Fibroblast of upper back skin (primary cell): ENCODE measurements around the gene EXT2.

Source experiments
- DNase-seq: peaks from one replicate; pipeline ENCODE4 v3.0.0-alpha.2; 2013

The EXT2 gene

DNA sequence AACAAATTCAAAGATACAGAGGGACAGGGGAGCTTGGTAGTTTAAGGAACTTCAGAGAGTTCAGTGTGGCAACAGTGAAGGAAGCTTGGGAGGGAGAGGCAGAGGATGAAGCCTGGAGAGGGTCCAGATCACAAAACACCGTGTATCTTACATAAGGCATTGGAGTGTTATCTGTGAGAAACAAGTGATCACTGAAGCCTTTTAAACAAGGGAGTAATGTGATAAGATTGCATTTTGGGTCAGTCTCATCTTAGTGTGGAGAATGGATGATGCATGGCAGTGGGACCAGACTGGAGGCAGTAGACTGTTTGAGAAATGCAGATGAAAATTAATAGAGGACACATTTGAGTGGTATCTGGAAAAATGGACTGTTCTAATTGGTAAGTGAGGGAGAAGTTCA, 79.4 kb downstream of the EXT2 start:
- DNase-seq: no peak

- DNase-seq: no peak
Measured at GRCh38 chr11:44176546-44177213, 81.2 kb downstream of the EXT2 start.

- no peak for DNase-seq
Measured at GRCh38 chr11:44177905-44178304, 82.4 kb downstream of the EXT2 start.

- DNase-seq: peak; percentile 94
Measured at GRCh38 chr11:44178381-44178780, 82.9 kb downstream of the EXT2 start.

GRCh38 chr11:44179173-44179572, 83.7 kb downstream of the EXT2 start:
- peak; percentile 74 for DNase-seq

GRCh38 chr11:44180107-44180506, 84.6 kb downstream of the EXT2 start:
- DNase-seq: no peak

DNA sequence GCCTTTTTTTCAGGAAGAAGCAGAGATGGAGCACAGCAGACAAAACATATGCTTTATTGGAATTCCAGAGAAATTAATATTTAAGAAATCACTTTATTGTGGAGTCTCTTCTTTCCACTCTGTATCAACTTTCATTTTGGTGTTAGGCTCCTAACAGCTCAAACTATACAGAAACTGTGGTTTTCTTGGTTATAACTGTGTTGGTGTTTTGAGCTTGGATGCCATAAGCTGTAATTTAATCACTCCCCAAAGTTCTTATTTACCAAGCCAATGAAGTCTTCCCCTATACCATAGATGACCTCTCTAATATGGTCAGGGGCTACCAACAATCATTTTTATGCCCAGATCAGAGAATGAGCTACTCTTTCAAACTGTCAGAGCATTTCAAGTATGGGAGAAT, 90.0 kb downstream of the EXT2 start:
- no peak for DNase-seq

DNA sequence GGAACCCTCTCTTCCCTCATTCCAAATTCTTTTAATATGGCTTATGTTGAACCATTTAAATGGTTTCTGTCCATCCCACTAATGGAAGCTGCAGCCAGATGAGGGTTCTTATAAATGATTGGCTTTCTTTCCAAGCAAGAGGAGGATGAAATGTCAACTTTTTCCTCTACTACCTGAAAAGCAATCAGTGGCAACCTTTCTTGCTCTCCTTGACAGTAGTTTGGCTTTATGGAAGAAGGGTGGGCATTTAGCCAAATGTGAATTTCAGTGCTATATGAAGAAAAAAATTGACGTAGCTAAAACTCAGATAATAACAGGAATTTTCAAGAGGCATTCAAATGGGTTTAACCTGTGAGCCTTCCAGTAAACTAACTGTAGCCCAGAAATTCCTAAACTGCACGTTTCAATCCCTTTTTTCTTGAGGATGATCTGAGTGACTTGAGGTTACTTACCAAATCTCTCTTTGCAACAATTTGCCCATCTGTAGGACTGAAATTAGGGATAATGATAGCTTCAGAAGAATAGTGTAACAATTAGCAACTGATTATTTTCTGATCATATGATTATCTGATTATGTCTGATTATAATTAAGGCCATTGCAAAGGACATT, 90.9 kb downstream of the EXT2 start:
- no peak for DNase-seq

DNA sequence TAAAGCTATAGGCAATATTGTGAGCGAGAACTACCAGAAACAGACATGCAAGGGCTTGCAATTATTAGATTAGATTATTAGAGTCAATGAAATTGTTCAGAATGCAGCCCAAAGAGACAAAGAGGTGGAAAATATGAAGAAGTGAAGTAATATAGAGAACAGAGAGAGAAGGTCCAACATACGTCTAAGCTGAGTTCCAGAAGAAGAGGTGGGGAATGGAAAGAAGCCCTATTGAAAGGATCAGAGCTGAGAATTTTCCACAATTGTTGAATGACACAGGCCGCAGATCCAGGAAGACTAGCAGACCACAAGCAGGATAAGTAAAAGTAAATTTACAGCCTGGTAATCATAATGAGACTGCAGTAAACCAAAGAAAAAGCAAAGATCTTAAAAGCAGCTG, 93.2 kb downstream of the EXT2 start:
- no peak for DNase-seq

- no peak for DNase-seq
Measured at GRCh38 chr11:44189986-44190882, 94.8 kb downstream of the EXT2 start.

- no peak for DNase-seq
Measured at GRCh38 chr11:44190883-44191230, 95.4 kb downstream of the EXT2 start.

DNA sequence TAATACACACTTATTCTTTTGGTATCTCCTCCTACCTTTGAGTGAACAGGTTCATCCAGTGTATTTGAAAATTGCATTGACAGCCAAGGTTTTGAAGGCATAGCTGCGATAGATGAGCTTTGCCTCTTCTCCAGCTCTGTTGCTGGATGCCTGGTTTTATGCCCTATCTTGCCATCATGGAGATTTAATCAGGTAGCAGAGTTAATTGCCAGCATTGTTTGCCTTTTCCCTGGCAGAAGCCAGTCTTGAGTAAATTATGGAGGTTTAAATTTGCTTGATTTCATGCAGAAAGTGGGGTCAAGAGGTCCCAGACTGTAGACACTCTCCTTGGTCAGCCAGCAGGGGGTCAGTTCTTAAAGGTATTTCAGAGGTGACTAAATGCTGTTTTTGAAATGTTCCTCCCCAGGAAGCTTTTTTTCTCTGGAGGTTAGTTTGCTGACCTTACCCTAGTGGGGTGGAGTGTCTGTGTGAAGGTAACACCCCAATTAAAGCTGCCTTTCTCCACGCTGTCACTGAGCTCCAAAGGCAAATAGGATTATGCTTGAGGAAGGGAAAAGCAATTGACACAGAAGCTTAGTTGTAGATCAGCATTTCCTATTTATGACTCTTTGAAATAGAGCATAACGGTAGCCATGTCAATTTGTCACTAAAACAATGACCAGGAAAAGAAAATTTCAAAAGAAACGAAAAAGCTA, 96.0 kb downstream of the EXT2 start:
- no peak for DNase-seq

DNA sequence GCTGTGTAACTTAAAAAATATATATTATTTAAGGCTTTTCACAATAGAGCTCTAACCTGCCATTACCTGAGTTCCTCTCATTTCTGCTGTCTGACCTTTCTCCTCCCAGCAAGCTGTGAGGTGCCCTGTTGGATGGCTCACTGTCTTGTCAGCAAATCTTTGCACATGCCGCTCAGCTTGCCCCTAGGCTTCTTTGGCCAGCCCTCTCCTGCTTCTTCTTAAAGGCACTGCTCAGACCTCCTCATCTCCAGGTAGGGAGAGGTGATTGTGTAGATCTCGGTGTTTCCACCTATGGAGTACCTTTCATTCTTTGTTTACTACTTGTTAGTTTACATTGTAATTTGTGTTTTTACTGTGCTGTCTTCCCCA, 96.5 kb downstream of the EXT2 start:
- no peak for DNase-seq

DNA sequence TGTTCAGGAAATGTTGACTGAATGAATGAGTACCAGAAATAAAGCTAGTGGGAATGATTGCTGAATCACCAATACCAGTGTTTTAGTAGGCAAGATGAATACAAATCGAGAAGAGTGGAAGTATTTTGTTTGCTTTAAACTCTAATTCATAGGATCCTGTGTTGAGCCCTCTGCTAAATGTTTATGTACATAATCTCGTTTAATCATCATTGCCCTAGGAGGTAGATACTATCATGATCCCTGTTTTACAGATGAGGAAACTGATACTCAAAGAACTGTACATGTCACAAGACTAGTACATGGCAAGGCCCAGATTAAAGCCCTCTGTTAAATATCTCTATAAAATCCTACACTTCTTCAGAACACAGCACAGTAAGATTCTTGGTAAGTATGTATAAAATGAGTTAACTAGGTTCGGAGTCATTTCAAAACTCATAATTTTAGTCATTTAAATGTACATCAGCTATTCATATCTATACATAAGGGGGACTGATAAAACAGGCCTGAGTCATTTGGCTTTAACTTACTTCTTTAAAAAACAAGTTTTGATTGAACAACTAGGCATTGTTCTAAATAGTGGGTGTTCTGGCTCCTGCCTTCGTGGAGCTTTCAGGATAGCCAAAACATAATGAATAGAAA, 97.1 kb downstream of the EXT2 start:
- no peak for DNase-seq

DNA sequence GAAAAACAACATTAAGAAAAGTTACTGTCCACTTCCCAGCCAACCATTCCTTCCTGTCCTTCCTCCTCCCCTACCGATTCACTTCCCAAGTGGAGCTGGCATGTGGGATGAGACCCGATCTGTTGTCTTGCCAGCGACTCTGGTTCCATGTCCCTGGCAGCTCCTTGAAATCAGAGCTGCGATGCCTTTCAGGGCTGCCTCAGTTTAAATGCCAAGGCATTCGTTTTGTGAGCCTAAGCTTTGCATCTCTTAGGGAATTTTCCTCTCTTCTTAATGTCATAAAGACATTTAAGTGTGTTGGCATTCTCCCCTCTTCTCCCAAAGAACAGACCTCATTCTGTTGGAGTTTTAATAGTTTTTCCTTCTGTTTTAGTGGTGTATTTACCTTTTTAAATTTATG, 98.4 kb downstream of the EXT2 start:
- DNase-seq: no peak

DNA sequence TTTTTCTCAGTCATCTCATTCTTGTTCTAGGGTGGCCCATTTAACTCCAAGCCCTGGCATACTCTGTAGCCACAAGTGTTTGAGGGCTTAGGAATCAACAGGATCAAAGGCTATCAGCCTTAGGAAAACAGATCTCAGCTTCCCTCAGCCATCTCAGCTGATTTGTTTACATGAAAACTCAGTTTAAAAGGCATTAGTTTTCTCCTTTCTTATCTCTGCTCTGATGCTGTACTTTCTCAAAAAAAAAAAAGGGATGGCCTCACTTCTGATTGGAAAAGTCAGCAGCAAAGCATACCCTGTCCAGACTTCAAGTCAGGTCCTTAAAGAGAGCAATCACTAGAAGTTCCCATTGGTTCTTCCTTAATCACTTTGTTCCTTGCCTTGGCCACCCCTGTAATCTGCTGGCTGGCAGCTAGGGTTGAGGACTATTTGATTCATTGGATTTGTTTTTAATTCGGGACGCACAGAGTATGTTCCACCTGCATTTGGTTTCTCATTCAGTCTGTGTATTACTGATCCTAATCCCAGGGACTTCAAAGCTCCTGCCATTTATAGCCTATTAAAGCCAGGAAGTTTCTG, 102.8 kb downstream of the EXT2 start:
- no peak for DNase-seq

GRCh38 chr11:44199298-44199697, 103.8 kb downstream of the EXT2 start:
- DNase-seq: no peak

DNA sequence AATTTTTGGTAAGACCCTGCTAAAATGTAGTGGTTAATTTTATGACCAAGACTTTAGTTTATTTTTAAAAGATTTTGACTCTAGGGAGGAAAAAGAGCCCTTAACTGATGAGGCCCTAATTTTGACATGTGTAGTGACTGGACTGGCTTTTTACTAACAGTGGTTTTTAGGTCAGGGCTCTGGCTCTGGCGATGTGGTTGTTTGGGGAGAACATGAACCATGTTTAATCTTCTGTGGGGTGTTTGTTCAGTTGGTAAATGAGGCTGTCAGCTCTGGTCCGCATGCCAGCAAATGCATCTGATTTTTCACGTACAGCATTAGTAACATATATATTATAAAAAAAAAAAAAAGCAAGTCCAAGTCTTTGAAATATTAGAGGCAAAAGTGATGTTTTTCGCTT, 104.3 kb downstream of the EXT2 start:
- DNase-seq: no peak

DNA sequence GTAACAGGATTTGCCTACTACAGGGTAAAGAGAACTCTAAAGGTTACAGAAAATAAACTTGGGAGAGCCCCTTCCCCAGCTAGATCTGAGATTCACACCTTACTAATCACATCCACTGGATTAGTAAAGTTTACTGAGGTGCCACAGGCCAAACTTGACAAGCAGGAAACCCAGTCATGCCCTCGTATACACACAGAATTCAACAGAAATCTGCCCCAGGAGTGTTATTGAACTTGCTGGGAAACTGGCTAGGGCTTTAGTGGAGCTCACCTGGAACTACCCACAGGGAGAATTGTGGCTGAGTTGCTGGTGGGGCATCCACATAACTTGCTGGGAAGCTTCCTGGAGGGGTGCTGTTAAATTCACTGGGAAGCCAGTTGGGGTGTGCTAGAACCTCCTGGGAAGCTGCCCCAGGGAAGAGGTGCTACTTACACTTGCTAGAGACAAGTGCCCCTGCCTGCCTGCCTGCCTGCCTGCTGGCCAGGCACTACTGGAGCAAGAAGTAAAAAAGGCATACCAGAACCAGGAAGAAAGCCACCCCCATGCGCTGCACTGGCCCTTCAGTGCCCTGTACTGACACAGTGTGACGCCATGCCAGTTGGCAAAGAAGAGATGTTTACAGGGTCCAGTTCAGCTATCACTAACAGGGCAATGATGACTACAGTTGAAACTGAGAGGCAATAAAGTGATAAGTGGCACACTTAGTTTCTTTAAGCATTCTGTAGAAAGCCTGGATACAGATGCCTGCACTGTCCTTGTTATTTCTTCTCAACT, 108.0 kb downstream of the EXT2 start:
- DNase-seq: no peak

DNA sequence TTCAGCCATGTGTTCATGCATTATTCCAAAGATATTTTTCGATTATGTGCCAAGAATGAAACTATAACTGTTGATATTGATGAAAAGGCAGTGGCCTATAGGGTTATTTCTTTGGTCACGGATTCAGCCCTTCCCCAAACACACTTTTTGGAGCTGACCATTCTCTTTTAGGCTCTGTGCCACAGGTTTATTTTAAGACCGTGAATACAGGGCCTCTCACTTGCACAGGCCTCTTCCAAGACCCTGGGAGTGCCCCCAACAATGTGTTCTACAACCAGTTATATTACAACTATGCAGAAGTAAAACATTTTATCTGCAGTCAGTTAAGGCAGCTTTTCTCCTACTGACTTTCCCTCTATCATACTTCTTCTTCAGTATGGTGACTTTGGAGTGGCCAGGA, 109.9 kb downstream of the EXT2 start:
- no peak for DNase-seq

DNA sequence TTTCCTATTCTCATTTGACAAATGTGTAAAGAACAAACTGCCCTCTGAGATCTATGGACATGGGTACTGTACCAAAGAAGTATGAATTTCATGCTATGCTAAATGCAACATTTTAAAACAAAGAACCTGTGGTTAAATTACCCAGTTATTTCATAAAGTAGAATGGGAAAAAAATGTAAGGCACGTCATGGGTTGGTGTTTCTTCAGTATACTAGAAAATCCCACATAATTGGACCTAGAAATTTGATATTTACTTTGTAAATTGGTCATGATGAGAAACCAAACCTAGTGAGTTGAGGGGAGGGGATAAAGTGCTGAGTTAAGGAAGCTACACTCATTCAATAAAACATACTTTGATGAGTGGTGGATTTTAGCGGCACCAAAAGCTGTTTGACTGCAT, 110.4 kb downstream of the EXT2 start:
- DNase-seq: no peak

DNA sequence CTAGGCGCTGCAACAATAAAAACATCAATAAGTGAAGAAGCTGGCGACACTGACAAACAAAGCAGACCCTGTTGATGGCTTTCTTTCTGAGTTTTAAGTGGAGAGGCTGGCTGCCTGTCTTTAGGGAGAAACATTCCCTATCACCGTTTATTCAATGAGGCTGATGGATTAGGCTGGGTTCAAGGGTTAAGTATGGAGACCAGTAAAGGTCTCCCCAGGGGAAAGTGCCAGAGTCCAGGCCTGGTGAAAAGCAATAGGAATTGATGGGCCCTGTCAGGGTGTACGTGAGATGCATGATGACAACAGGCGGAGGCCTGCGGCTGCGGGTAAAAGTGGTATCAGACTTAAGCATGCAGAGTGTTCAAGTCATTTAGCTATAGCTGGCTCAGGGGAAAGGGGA, 111.8 kb downstream of the EXT2 start:
- DNase-seq: no peak
